Mucosa of rectum (tissue), 2 donors: Measurements from ENCODE around the gene CCDC85C.
A peak's percentile ranks its signal among the peaks of the same experiment; 100 is the strongest.

ENCODE experiments used
- H3K27ac ChIP-seq, 2 donors: one replicate each; pipeline ENCODE4 v1.7.0; 2013; ENCODE audit warnings: inconsistent platforms in 2 of 2, low read depth in 2 of 2, low read length in 2 of 2
- H3K27me3 ChIP-seq, 2 donors: one replicate each; pipeline ENCODE4 v1.7.0; 2013; ENCODE audit warnings: low read length in 2 of 2; ENCODE audit not compliant: control insufficient read depth in 2 of 2, insufficient read depth in 2 of 2
- H3K36me3 ChIP-seq, 2 donors: one replicate each; pipeline ENCODE4 v1.7.0; 2013; ENCODE audit warnings: low read length in 2 of 2; ENCODE audit not compliant: control insufficient read depth in 2 of 2, insufficient read depth in 2 of 2
- H3K4me1 ChIP-seq, 2 donors: one replicate each; pipeline ENCODE4 v1.7.0; 2013; ENCODE audit warnings: low read length in 2 of 2, mild to moderate bottlenecking in 1 of 2; ENCODE audit not compliant: control insufficient read depth in 2 of 2, insufficient read depth in 2 of 2
- H3K4me3 ChIP-seq, 2 donors: one replicate each; pipeline ENCODE4 v1.7.0; 2013; ENCODE audit warnings: low read length in 2 of 2
- H3K9ac ChIP-seq, 2 donors: one replicate each; pipeline ENCODE4 v1.7.0; 2013; ENCODE audit warnings: low read length in 2 of 2, low read depth in 1 of 2, mild to moderate bottlenecking in 1 of 2
- H3K9me3 ChIP-seq, 2 donors: one replicate each; pipeline ENCODE4 v1.7.0; 2013; ENCODE audit warnings: low read length in 2 of 2; ENCODE audit not compliant: control insufficient read depth in 2 of 2
- donor health status: healthy.
- donor health status: Normal muscosa, but diverticular disease.

The CCDC85C gene

GRCh38 chr14:99556134-99556791, 47.7 kb downstream of the CCDC85C start:
- H3K9me3 ChIP-seq: no peaks in the 10 kb centered on the region
- no peaks in the 10 kb centered on the region for H3K27me3 ChIP-seq
- no peak overlapping the region for H3K4me3 ChIP-seq
- no peak overlapping the region for H3K9ac ChIP-seq
- H3K4me1 ChIP-seq: peaks cover 30 to 43% of the 10 kb centered on the region in 2 donors
- H3K36me3 ChIP-seq: no peaks in the 10 kb centered on the region
- peak overlapping the region in 1 of 2 donors; percentile 67 for H3K27ac ChIP-seq

- Histone ChIP-seq H3K27ac (peak overlapping the region; percentile 65 to 67), H3K4me1 (peaks cover 34 to 46% of the 10 kb centered on the region in 2 donors), H3K27me3 (no peaks in the 10 kb centered on the region), H3K4me3 (no peak overlapping the region), H3K9me3 (no peaks in the 10 kb centered on the region), H3K9ac (peak overlapping the region in 1 of 2 donors; percentile 34), H3K36me3 (no peaks in the 10 kb centered on the region)
Measured at GRCh38 chr14:99554757-99555531, 49.1 kb downstream of the CCDC85C start.

GRCh38 chr14:99554184-99554583, 49.8 kb downstream of the CCDC85C start:
- H3K4me3 ChIP-seq: no peak overlapping the region
- H3K36me3 ChIP-seq: no peaks in the 10 kb centered on the region
- H3K9me3 ChIP-seq: no peaks in the 10 kb centered on the region
- peak overlapping the region; percentile 65 to 67 for H3K27ac ChIP-seq
- H3K27me3 ChIP-seq: no peaks in the 10 kb centered on the region
- H3K9ac ChIP-seq: peak overlapping the region in 1 of 2 donors; percentile 34
- peaks cover 34 to 46% of the 10 kb centered on the region in 2 donors for H3K4me1 ChIP-seq

- H3K9ac ChIP-seq: peak overlapping the region in 1 of 2 donors; percentile 14
- no peaks in the 10 kb centered on the region for H3K27me3 ChIP-seq
- peaks cover 34 to 46% of the 10 kb centered on the region in 2 donors for H3K4me1 ChIP-seq
- H3K9me3 ChIP-seq: no peaks in the 10 kb centered on the region
- H3K36me3 ChIP-seq: no peaks in the 10 kb centered on the region
- peak overlapping the region; percentile 48 to 52 for H3K27ac ChIP-seq
- no peak overlapping the region for H3K4me3 ChIP-seq
Measured at GRCh38 chr14:99552572-99553216, 51.3 kb downstream of the CCDC85C start.

- Histone ChIP-seq H3K9ac (peak overlapping the region in 1 of 2 donors; percentile 28), H3K27ac (peak overlapping the region; percentile 48 to 63), H3K4me3 (no peak overlapping the region), H3K36me3 (no peaks in the 10 kb centered on the region), H3K4me1 (peaks cover 34 to 46% of the 10 kb centered on the region in 2 donors), H3K9me3 (no peaks in the 10 kb centered on the region), H3K27me3 (no peaks in the 10 kb centered on the region)
Measured at GRCh38 chr14:99552021-99552553, 51.9 kb downstream of the CCDC85C start.

GRCh38 chr14:99551034-99551922, 52.7 kb downstream of the CCDC85C start:
- Histone ChIP-seq H3K9me3 (no peaks in the 10 kb centered on the region), H3K27ac (no peak overlapping the region), H3K4me1 (peaks cover 34 to 46% of the 10 kb centered on the region in 2 donors), H3K4me3 (no peak overlapping the region), H3K27me3 (no peaks in the 10 kb centered on the region), H3K9ac (no peak overlapping the region), H3K36me3 (no peaks in the 10 kb centered on the region)

GRCh38 chr14:99550387-99550992, 53.5 kb downstream of the CCDC85C start:
- no peak overlapping the region for H3K4me3 ChIP-seq
- H3K9me3 ChIP-seq: no peaks in the 10 kb centered on the region
- H3K9ac ChIP-seq: no peak overlapping the region
- H3K27me3 ChIP-seq: no peaks in the 10 kb centered on the region
- H3K27ac ChIP-seq: no peak overlapping the region
- no peaks in the 10 kb centered on the region for H3K36me3 ChIP-seq
- H3K4me1 ChIP-seq: peaks cover 33 to 41% of the 10 kb centered on the region in 2 donors

GRCh38 chr14:99549684-99550083, 54.3 kb downstream of the CCDC85C start:
- Histone ChIP-seq H3K36me3 (no peaks in the 10 kb centered on the region), H3K9me3 (no peaks in the 10 kb centered on the region), H3K9ac (no peak overlapping the region), H3K4me3 (no peak overlapping the region), H3K27ac (no peak overlapping the region), H3K27me3 (no peaks in the 10 kb centered on the region), H3K4me1 (peaks cover 25 to 34% of the 10 kb centered on the region in 2 donors)

GRCh38 chr14:99548871-99549515, 55.0 kb downstream of the CCDC85C start:
- no peak overlapping the region for H3K27ac ChIP-seq
- no peak overlapping the region for H3K4me3 ChIP-seq

More at GRCh38 chr14:99548871-99549515, 55.0 kb downstream of the CCDC85C start:
- Histone ChIP-seq H3K4me1 (peaks cover 18 to 27% of the 10 kb centered on the region in 2 donors), H3K9me3 (no peaks in the 10 kb centered on the region), H3K27me3 (no peaks in the 10 kb centered on the region), H3K9ac (no peak overlapping the region), H3K36me3 (no peaks in the 10 kb centered on the region)
